ENCODE measurements around the gene MAS1. TPM values are rescaled to one million over a fixed set of nuclear protein-coding genes. Genes with fewer than 3 reads are reported as not detected.

The MAS1 gene
- total and polyA plus RNA-seq, 9 donors: 0.04 to 0.38 (median 0.10) TPM; not detected in 1

DNA sequence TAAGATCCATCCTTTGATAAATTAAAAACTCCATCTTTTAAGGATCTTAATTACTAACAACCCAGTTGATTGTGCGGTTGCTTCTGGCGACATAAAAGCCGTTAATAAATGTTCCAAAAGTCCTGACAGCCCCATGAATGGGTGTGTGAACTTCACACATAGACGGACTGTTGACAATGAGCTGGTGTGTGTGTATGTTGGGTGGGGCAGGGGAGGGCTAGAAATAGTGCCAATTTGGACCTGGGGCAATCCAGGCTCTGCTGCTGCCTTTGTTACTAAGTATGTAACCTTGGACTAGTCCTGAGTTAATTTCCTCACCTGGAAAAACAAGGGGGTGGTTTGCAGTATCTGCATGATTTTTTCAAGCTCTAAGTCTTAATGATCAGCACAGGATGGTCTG, 4.2 kb downstream of the MAS1 start:
- Histone ChIP-seq H3K27ac (no peak overlapping the region), H3K4me1 (ENCODE audit: insufficient read depth) (peaks cover 6% of the 10 kb centered on the region), H3K27me3 (no peaks in the 10 kb centered on the region), H3K36me3 (no peaks in the 10 kb centered on the region), H3K4me3 (no peak overlapping the region), H3K9me3 (no peaks in the 10 kb centered on the region)
- WGBS, 3 donors: 81 to 86% (median 81%) methylated on average over 4 of the region's 4 CpGs
- TF ChIP-seq POLR2A (IDR thresholded peaks at IDR 0.05) (no peak), EP300 (IDR thresholded peaks at IDR 0.05) (no peak)
- TF ChIP-seq, protein P1, sequence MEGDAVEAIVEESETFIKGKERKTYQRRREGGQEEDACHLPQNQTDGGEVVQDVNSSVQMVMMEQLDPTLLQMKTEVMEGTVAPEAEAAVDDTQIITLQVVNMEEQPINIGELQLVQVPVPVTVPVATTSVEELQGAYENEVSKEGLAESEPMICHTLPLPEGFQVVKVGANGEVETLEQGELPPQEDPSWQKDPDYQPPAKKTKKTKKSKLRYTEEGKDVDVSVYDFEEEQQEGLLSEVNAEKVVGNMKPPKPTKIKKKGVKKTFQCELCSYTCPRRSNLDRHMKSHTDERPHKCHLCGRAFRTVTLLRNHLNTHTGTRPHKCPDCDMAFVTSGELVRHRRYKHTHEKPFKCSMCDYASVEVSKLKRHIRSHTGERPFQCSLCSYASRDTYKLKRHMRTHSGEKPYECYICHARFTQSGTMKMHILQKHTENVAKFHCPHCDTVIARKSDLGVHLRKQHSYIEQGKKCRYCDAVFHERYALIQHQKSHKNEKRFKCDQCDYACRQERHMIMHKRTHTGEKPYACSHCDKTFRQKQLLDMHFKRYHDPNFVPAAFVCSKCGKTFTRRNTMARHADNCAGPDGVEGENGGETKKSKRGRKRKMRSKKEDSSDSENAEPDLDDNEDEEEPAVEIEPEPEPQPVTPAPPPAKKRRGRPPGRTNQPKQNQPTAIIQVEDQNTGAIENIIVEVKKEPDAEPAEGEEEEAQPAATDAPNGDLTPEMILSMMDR (IDR thresholded peaks at IDR 0.05): no peak
- intact Hi-C loops (cut with DNase I): loop anchor here in 1 of 4 donors (5.0 kb wide), 1 partner anchor 1622 kb away; no protein-coding TSS in a partner anchor
- no peak for DNase-seq

DNA sequence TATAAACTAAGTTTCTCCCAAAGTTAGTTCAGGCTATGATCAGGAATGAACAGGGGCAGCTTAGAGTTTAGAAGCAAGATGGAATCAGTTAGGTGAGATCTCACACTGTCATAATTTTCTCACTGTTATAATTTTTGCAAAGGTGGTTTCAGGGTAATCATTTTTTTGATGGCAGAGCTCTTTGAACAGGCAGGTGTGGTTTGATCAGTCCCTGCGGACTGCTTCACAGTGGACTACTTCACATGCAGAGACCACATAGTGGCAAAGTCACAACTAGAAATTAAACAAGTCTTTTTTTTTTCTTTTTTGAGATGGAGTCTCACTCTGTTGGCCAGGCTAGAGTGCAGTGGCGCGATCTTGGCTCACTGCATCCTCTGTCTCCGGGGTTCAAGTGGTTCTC, 6.8 kb downstream of the MAS1 start:
- Histone ChIP-seq H3K4me3 (no peak overlapping the region), H3K9me3 (no peaks in the 10 kb centered on the region), H3K27ac (no peak overlapping the region), H3K36me3 (no peaks in the 10 kb centered on the region), H3K4me1 (ENCODE audit: insufficient read depth) (peaks cover 1% of the 10 kb centered on the region), H3K27me3 (no peaks in the 10 kb centered on the region)
- intact Hi-C loops (cut with DNase I): loop anchor here in 1 of 4 donors (5.0 kb wide), 1 partner anchor 1620 kb away; no protein-coding TSS in a partner anchor
- DNase-seq: no peak
- WGBS, 3 donors: 95 to 96% (median 96%) methylated on average over 4 of the region's 4 CpGs
- TF ChIP-seq EP300 (IDR thresholded peaks at IDR 0.05) (no peak), POLR2A (IDR thresholded peaks at IDR 0.05) (no peak)
- TF ChIP-seq, protein P1 (IDR thresholded peaks at IDR 0.05): no peak

DNA sequence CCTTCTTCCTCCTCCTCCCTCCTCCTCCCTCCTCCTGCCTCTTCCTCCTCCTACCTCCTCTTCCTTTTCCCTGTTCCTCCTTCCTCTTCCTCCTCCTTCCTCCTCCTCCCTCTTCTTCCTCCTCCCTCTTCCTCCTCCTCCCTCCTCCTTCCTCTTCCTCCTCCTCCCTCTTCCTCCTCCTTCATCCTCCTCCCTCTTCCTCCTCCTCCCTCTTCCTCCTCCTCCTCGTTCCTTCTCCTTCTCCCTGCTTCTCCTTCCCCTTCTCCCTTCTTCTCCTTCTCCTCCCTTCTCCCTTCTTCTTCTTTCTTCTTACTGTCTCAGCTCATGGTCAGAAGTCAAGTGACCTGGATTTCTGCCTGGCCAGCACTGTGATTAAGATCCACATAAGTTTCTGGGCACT, 7.7 kb downstream of the MAS1 start:
- no peak for TF ChIP-seq EP300 (IDR thresholded peaks at IDR 0.05)
- TF ChIP-seq, protein P1 (IDR thresholded peaks at IDR 0.05): no peak
- no peak for TF ChIP-seq POLR2A (IDR thresholded peaks at IDR 0.05)
- 85 to 88% (median 86%) methylated on average over 1 of the region's 1 CpG for WGBS, 3 donors

DNA sequence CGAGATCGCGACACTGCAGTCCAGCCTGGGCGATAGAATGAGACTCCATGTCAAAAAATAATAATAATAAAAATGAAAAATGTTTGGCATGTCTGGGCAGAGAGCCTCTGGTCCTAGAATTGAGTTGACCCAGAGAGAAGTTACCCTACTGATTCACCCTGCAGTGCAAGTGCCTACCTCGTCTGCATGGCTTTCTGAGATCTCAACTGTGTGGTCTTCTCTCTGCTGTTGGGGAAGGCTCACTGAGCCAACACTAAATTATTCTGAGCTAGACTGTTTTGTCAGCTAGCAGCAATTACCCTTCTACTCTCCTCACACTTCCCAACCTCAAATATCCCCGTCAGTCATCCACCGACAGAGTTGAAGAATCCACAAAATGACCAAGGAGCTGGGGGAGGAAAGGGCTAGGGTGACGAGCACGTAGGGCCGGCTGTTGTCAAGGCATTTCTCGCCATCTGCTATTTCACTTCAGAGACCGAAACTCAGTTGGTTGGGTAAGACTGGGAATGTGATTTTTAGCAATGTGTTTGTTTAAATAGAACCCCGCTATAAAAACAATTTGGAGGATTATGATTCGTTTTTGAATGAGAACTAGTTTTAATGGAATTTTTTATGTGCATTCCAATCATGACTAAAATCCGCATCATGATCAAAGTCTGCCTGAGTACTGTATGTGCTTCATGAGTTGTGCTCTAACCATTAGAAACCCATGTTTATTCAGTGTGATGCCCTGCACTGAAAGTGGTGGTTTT, 9.4 kb downstream of the MAS1 start:
- no peak for DNase-seq
- Histone ChIP-seq H3K27ac (no peak overlapping the region), H3K36me3 (no peaks in the 10 kb centered on the region), H3K9me3 (no peaks in the 10 kb centered on the region), H3K4me1 (ENCODE audit: insufficient read depth) (peaks cover 1% of the 10 kb centered on the region), H3K27me3 (no peaks in the 10 kb centered on the region), H3K4me3 (no peak overlapping the region)
- intact Hi-C loops (cut with DNase I): loop anchor here in 1 of 4 donors (5.0 kb wide), 1 partner anchor 1617 kb away; no protein-coding TSS in a partner anchor
- TF ChIP-seq POLR2A (IDR thresholded peaks at IDR 0.05): no peak
- 33 to 46% (median 34%) methylated on average over 15 of the region's 15 CpGs for WGBS, 3 donors

More for the DNA sequence above, 7.7 kb downstream of the MAS1 start:
- Histone ChIP-seq H3K27ac (no peak overlapping the region), H3K9me3 (no peaks in the 10 kb centered on the region), H3K36me3 (no peaks in the 10 kb centered on the region), H3K4me1 (ENCODE audit: insufficient read depth) (peaks cover 1% of the 10 kb centered on the region), H3K4me3 (no peak overlapping the region), H3K27me3 (no peaks in the 10 kb centered on the region)
- intact Hi-C loops (cut with DNase I): loop anchor here in 1 of 4 donors (5.0 kb wide), 1 partner anchor 1619 kb away; no protein-coding TSS in a partner anchor
- no peak for DNase-seq

DNA sequence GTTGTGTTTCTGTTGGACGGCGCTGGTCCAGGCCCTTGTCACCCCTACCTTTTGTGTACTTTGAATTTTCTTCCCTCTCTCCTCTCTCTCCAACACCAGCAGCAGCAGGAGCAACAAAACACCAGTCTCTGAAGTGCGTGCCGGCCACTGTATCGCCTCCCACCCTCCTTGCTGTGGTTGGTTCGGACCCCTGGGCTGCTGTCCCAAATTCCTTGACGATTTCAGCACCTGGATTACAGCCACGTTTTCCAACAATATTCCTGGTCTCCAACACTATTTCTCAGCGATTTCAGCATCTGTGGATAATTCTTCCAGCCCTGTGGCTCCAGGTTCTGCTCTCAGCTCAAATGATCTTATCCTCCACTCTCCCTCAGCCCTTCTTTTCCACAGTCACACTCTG, 11.8 kb downstream of the MAS1 start:
- H3K4me3 ChIP-seq: no peak overlapping the region
- TF ChIP-seq POLR2A (IDR thresholded peaks at IDR 0.05) (no peak), EP300 (IDR thresholded peaks at IDR 0.05) (no peak)
- TF ChIP-seq, protein P1 (IDR thresholded peaks at IDR 0.05): no peak

More for the DNA sequence above, 11.8 kb downstream of the MAS1 start:
- 14 to 28% (median 23%) methylated on average over 9 of the region's 9 CpGs for WGBS, 3 donors
- no peaks in the 10 kb centered on the region for H3K36me3 ChIP-seq
- intact Hi-C loops (cut with DNase I): no loop called here
- no peaks in the 10 kb centered on the region for H3K27me3 ChIP-seq
- DNase-seq: no peak
- no peaks in the 10 kb centered on the region for H3K9me3 ChIP-seq
- peaks cover 1% of the 10 kb centered on the region for H3K4me1 ChIP-seq (ENCODE audit: insufficient read depth)
- no peak overlapping the region for H3K27ac ChIP-seq

Data from ovary (tissue), 9 donors.